Measurements from ENCODE around the gene ANP32B.

Gene ANP32B

DNA sequence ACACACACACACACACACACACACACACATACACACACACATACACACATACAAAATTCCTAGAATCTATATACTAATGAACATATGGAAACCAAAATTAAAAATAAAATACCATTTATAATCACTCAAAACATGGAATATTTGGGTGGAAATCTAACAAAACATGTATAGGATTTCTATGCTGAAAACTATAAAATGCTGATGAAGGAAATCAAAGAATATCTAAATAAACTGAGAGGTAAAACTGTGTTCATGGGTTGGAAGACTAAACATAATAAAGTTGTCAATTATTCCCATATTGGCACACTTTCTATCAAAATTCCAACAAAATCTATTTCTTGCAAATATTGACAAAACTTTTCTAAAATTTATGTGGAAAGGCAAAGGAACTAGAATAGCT is 48.0 kb downstream of the ANP32B start:
- no peak for DNase-seq (ENCODE audit: low spot score)

DNA sequence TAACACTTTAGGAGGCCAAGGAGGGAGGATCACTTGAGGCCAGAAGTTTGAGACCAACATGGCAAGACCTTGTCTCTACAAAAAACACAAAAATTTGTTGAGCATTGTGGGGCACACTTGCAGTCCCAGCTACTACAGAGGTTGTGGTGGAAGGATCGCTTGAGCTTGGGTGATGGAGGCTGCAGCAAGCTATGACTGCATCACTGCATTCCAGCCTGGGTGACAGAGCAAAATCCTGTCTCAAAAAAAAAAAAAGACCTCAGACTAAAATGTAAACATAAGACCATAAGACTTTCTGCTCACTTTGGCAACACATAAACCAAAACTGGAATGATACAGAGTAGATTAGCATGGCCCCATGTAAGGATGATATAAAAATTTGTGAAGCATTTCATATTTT is 48.8 kb downstream of the ANP32B start:
- DNase-seq (ENCODE audit: low spot score): no peak

DNA sequence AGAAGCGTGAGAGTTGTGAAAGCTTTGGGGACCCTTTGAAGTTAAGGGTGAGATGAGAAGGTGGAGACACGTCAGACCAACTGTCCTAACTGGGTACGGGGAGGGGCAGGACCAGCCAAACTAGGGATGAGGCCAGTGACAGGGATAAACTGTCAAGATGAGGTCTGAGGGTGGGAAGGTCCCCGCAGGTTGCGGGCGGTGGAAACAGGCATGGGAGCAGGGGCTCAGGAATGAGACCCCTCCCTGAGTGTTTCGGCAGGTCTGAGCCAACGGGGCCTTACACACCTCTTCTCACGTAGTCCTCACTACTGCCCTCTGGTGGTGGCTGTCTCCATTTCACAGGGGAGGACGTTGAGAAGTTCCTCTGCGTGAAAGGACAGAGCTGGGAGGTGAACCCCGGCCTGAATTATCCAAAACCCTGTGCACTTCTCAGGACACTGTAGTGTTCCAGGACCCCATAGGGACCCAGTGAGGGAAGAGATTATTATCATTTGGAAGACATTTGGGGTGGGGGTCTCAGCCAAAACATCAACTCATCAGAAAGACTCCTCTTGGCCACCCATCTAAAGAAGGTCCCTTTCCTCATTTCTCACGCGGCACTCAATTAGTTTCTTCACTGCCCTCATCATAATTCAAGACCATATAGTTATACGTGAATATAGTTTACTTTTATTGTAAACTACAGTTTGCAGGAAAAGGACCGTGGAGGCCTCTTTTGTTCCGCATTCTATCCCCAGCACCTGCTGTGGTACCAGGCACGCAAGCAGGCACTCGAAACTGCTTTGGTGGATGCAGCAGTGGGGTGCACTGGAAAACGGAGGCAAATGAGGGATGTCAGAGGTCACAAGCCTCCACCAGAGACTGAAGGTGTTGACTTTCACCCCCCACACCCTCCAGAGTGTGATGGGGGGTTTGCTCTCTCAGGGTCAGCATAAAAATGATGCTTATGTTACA is 51.7 kb downstream of the ANP32B start:
- peak; percentile 77 for DNase-seq (ENCODE audit: low spot score)

DNA sequence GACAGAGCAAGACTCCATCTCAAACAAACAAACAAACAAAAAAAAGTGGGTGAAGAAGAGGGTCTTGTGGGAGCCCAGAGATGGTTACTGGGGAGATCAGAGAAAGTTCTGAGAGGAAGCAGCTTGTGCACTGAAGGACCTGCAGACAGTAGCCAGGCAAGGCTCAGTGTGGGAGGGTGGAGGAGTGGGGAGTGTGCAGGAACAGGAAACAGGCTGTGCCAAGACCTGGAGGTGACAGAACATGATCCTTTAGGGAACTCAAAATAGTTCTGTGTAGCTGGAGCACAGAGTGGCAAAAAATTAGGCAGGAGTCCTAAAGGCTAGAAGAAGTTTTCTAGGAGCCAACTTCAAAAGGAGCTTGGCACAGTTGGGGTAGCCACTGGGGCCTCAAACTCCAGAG is 54.2 kb downstream of the ANP32B start:
- DNase-seq (ENCODE audit: low spot score): no peak

DNA sequence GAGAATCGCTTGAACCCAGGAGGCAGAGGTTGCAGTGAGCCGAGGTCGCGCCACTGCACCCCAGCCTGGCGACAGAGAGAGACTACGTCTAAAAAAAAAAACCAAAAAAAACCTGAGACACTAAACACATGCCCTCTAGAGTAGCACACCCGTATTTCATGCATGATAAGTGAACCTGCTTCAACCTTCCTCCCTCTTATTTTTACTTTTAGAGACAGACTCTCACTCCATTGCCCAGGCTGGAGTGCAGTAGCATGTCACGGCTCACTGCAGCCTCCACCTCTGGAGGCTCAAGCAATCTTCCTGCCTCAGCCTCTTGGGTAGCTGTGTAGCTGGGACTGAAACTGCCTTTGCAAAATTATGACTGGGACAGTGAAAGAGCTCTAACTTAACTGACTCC is 55.8 kb downstream of the ANP32B start:
- no peak for DNase-seq (ENCODE audit: low spot score)

DNA sequence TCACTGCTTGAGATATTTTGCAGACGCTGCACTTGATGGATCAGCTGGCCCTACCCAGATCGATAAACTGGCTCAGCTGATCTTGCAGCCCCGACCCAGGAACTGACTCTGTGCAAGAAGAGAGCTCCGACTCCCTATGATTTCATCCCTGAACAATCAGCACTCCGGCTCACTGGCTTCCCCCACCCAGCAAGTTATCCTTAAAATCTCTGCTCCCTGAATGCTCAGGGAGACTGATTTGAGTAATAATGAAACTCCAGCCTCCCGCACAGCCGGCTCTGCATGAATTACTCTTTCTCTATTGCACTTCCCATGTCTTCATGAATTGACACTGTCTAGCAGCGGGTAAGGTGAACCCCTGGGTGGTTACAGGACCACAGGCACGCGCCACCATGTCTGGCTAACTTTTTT is 56.5 kb downstream of the ANP32B start:
- no peak for DNase-seq (ENCODE audit: low spot score)

DNA sequence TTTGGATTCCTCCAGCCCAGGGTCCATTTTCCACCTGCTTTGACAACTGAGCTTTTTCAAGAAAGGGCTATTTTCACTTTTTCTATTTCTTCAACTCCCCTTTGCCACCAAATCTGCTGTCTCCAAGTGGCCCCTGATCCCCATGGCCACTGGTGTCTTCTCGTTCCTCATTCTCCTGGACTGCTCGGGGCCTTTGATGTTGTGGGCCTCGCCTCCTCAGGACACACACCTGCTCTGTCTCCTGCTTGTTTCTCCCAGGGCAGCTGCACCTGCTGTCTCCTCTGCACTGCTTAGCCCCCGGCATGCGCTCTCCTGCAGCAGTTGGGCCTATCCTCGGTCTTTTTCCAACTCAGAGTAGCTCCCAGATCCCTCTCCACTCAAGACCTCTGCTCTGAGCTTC is 57.1 kb downstream of the ANP32B start:
- no peak for DNase-seq (ENCODE audit: low spot score)

DNA sequence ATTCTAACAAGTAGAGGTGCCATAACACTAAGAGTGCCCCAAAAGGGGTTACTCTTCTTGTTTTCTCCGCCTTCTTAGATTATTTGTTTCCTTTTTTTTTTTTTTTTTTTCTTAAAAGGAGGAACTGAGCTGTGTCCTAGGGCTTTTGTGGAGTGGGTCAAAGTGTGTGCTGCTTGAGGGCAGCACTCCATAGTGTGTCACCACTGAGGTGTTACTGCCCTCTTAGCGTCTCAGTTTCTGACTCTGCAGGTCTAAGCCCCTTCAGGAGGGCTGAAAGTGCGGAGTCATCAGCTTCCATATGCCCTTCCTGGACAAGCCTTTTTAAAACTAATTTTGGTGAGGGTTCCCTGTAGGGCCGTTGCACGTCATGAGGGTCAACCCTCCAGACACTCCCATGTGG is 60.8 kb downstream of the ANP32B start:
- no peak for DNase-seq (ENCODE audit: low spot score)

DNA sequence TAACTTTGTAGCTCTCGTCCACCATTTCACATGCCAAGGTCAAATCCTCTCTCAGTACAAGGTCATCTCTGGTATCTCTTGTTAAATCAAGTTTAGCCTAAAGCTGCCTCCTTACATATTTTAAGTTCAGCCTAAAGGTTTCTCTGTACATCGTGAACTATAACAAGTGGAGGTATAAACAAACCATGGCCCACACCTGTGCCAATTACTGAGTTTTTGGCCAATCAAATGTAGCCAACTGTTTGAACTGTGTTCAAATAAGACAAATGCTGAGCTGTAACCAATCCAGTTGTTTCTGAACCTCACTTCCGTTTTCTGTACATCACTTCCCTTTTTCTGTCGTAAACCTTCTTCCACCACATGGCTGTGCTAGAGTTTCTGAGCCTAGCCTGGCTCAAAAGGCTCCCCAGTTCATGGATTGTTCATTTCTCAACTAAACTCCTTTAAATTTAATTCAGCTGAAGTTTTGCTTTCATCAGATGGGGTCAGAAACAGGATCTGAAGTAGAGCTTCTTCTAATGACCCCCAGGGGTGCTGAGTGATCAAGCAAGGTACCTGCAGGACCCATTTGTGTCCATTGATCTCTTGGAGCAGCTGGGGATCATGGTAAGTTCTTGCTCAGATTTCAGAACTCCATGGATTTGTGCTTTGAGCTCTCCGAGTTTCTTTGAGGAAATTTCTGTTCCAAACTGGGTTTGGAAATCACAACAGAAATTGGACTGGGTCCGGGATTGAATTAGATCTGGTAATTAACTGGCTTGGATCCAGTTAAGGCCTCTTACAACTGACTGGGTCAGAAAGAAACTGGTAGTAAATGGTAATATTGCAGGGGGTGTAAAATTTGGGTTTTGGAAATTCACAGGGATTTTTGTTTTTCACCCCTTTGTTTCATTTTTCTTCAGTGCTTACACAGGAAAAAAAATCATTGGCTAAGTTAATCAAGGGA is 62.4 kb downstream of the ANP32B start:
- no peak for DNase-seq (ENCODE audit: low spot score)

DNA sequence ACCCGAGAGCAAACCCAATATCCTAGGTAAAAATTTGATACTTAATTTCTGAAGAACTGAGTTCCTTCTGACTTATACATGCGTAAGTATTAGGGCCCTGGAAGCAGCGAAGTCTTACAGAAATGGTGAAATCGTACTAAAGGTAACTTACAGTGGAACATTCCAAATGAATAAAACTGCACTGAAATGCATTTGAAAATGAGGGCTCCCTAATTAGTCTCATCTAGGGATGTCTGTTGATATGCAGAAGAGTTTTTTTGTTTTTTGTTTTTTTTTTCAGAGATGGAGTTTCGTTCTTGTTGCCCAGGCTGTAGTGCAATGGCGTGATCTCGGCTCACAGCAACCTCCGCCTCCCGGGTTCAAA is 63.0 kb downstream of the ANP32B start:
- DNase-seq (ENCODE audit: low spot score): no peak

DNA sequence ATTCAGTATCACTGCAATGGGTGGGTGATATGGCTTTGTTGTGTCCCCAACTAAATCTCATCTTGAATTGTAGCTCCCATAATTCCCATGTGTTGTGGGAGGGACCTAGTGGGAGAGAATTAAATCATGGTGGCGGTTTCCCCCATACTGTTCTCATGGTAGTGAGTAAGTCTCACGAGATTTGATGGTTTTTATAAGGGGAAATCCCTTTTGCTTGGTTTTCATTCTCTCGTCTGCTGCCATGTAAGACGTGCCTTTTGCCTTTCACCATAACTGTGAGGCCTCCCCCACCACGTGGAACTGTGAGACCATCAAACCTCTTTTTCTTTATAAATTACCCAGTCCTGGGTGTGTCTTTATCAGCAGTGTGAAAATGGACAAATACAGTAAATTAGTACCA is 63.9 kb downstream of the ANP32B start:
- DNase-seq (ENCODE audit: low spot score): no peak

DNA sequence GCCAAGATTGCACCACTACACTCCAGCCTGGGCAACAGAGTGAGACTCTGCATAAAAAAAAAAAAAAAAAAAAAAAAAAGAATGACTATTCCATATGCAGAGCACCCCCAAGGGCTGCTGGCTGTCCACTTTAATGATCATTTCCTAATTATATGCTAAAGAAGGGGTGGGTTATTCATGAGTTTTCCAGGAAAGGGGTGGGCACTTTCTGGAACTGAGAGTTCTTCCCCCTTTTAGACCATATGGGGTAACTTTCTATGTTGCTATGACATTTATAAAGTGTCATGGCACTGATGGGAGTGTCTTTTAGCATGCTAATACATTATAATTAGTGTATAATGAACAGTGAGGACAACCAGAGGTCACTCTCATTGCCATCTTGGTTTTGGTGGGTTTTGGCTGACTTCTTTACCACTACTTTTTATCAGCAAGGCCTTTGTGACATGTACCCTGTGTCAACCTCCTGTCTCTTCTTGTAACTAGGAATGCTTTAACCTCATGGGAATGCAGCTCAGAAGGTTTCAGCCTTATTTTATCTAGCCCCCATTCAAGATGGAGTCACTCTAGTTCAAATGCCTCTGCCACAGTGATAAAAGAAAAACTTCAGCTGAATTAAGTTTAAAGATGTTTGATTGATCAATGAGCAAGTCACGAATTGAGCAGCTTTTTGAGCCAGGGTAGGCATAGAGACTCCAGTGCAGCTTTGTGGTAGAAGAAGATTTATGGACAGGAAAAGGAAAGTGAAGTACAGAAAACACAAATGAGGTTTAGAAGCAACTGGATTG is 66.3 kb downstream of the ANP32B start:
- DNase-seq (ENCODE audit: low spot score): no peak

DNA sequence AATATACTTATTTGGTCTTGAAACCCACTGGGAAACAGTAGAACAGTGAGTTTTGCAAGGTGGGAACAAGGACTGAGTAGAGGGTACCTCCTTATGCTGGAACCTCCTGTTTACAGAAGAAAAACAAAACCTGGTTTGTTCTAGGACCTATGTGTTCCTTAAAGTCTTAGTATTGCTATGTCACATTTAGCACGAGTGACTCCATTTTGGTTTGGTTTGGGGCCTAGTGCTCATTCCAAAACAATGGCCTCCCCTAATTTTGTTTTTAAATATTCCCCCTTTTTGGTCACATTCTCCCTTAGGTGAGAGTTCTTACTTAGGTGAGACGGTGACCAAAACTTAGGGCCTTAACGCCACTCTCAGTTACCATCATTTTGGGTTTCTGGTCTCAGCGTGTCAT is 67.2 kb downstream of the ANP32B start:
- no peak for DNase-seq (ENCODE audit: low spot score)

DNA sequence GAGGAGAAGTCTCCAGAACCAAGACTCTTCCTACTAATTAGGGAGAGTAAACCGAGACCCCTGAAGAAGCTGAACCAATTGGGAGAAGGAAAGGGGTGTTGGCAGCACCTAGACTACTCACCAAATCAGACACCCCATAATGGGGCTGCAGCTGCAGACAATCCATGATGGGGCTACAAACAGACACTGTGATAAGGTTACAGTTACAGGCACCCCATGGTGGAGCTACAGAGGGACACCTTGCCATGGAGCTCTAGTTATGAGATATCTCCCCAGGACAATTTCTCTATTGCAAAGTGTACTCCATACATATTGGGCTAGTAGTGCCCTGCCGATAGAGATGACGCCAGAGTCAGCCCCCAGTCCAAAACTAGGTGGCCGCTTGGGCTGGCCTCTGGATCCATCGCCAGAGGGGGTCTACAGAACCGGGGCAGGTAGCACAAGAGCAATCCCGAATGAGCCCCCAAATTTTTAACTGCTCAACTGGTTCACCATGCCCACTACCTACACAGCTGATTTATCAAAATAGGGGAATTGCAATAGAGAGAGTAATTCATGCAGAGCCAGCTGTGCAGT is 71.3 kb downstream of the ANP32B start:
- no peak for DNase-seq (ENCODE audit: low spot score)

DNA sequence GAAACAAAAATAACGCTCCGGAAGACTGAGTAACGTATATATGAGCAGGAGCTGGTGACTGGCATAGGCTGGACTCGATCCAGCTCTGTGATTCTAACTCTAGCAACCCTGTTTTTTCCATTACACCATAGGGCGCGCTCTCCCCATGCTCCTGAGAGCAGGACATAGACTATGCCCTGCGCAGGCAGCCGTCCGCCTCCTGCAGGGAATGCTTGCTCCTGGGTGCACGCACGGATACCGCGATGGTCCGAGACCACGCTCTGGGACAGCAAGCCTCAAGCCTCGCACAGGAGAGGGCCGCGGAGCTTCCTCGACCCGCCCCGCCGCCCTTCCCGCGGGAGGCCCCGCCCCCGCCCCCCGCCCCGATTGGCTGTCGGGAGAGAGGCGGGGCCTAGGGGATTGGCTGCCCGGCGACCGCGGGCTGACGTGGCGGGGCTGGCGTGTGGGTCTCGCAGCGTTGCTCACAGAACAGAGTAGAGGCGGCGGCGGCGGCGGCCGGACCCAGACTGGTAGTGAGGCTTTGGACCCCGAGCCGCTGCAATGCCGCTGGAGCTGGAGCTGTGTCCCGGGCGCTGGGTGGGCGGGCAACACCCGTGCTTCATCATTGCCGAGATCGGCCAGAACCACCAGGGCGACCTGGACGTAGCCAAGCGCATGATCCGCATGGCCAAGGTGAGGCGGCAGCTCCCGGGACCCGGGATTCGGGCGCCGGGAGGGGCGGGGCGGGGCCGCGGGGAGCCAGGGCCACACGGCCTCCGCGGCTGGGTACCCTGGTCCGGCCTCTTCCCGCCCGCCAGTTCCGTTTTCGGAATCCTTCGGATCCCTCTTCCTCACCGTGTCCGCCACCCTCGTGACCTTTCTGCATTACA is 73.4 kb downstream of the ANP32B start, which contains the start of gene NANS:
Gene NANS, plus strand, starts transcription at position 464 of the 869 bp plus-strand sequence. Its CDS starts 77 bp downstream, at position 541.
- peak; percentile 96 for DNase-seq (ENCODE audit: low spot score)

DNA sequence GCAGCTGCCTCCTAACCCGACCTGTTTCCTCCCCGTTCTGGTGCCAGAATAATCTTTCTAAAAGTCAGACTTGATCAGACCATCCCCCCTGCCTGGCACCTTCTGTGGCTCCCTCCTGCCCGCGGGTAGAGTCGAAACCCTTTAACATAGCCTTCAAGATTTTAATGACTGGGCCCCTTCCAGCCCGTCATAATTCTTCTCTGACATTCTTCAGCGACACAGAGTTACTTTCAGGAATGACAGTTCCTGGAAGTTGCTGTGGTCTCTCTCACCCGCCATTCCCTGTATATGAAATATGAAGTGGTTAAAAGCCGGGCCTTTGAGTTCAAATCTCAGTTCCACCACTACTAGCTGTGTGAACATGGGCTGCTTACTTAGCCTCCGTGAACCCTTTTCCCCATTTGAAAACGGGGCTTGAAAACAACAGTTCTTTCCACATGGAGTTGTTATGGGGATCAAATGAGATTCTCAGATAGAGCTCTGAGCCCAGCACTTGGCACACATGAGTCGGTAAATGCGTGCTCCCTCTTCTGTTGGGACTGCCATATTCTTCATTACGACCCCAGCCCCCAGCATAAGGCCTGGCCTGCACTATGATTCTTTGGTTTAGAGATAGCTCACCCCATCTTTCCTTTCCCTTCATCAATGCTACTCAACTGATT is 74.1 kb downstream of the ANP32B start:
- DNase-seq (ENCODE audit: low spot score): no peak

DNA sequence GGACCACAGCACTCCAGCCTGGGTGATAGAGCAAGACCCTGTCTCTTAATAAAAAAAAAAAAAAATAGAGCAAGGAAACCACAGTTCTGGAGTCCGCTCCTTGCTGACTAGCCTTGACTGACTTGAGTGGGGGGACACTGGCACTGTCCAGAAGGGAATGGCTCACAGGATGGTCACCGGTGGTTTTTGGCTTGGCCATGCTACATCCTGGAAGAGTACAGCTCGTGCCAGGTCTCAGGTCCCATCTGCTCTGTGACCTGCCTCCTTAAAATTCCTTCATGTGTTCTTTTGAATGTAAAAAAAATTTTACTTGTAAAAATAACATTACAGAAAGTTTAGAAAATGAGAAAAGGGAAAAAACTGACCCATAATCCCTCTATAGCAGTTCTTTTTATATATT is 79.0 kb downstream of the ANP32B start:
- DNase-seq (ENCODE audit: low spot score): no peak

DNA sequence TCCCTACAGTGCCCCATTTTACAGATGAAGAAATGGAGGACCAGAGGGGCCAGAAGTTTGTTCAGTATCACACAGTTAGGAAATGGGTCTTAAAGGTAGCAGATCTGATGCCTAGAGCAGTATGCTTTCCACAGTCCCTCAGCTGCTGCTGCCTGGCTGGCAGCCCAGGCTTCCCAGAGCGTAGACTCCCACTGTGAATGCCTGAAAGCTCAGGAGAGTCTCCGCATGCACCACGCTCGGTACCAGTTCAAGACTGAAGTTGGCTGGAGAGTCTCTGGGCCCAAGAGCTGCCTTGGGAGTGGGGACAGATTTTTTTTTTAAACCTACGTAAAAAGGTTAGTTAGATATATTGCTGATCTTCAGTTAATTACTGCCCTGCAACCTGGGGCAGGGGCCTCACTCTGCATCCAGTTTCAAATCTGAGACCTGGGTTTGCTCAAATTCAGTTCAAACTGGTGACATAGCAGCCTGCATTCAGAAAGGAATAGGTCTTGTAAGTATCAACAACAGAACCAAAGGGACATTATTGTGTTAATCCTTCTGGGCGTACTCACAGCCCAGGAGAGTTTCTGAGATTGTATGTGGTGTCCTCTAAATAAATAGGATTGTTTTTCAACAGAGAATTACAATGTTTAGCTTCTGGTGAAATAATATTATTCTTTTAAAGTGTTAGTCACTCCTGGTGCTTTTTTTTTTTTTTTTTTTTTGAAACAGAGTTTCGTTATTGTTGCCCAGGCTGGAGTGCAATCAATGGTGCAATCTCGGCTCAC is 81.7 kb downstream of the ANP32B start:
- no peak for DNase-seq (ENCODE audit: low spot score)

All from COLO829 (cell line).